Measurements from ENCODE around the gene AMTN.

AMTN gene

GRCh38 chr4:70577220-70577927 is 59.0 kb downstream of the AMTN start:
- Histone ChIP-seq H3K9me3 (ENCODE audit: low read length) (0 out of 2 replicates have a peak, but pooled peaks cover 3% of the 10 kb centered on the region), H3K36me3 (ENCODE audit: insufficient read depth, low read length) (no peaks in the 10 kb centered on the region), H4K20me1 (ENCODE audit: insufficient read depth, low read length) (no peaks in the 10 kb centered on the region), H3K4me1 (ENCODE audit: insufficient read depth, low read length, severe bottlenecking) (no peaks in the 10 kb centered on the region), H3K27ac (ENCODE audit: low read depth, low read length, poor library complexity, severe bottlenecking) (no peak overlapping the region), H3K27me3 (ENCODE audit: insufficient read depth, low read length) (no peaks in the 10 kb centered on the region), H3F3A (ENCODE audit: insufficient read depth, low read length) (no peaks in the 10 kb centered on the region), H3K4me3 (ENCODE audit: low read depth, low read length, poor library complexity, severe bottlenecking) (no peak overlapping the region), H2AFZ (ENCODE audit: low read length) (no peak overlapping the region), H3K9me2 (ENCODE audit: low read depth, low read length) (no peaks in the 10 kb centered on the region), H3K79me2 (ENCODE audit: insufficient read depth, low read length) (no peaks in the 10 kb centered on the region), H3K9ac (ENCODE audit: low read length) (no peak overlapping the region), H3K4me2 (ENCODE audit: low read length) (no peak overlapping the region)
- TF ChIP-seq CTCF (IDR thresholded peaks at IDR 0.05; ENCODE audit: low read length), result no peak
- TF ChIP-seq EZH2 (IDR thresholded peaks at IDR 0.05; ENCODE audit: borderline replicate concordance, low read length), result no peak

GRCh38 chr4:70581980-70582379 is 63.6 kb downstream of the AMTN start:
- Histone ChIP-seq H4K20me1 (ENCODE audit: insufficient read depth, low read length) (no peaks in the 10 kb centered on the region), H3K9me2 (ENCODE audit: low read depth, low read length) (no peaks in the 10 kb centered on the region), H3K4me1 (ENCODE audit: insufficient read depth, low read length, severe bottlenecking) (no peaks in the 10 kb centered on the region), H3K79me2 (ENCODE audit: insufficient read depth, low read length) (no peaks in the 10 kb centered on the region), H3K9me3 (ENCODE audit: low read length) (no peaks in the 10 kb centered on the region), H3K9ac (ENCODE audit: low read length) (no peak overlapping the region), H3F3A (ENCODE audit: insufficient read depth, low read length) (no peaks in the 10 kb centered on the region), H3K27me3 (ENCODE audit: insufficient read depth, low read length) (no peaks in the 10 kb centered on the region), H3K27ac (ENCODE audit: low read depth, low read length, poor library complexity, severe bottlenecking) (no peak overlapping the region), H3K4me2 (ENCODE audit: low read length) (no peak overlapping the region), H3K4me3 (ENCODE audit: low read depth, low read length, poor library complexity, severe bottlenecking) (no peak overlapping the region), H3K36me3 (ENCODE audit: insufficient read depth, low read length) (no peaks in the 10 kb centered on the region), H2AFZ (ENCODE audit: low read length) (no peak overlapping the region)
- TF ChIP-seq CTCF (IDR thresholded peaks at IDR 0.05; ENCODE audit: low read length) (no peak), EZH2 (IDR thresholded peaks at IDR 0.05; ENCODE audit: borderline replicate concordance, low read length) (no peak)
